Esophagus muscularis mucosa (tissue), 4 donors: ENCODE measurements around the gene KCNJ10. TPM values are rescaled to one million over a fixed set of nuclear protein-coding genes. Genes with fewer than 3 reads are reported as not detected.
A peak's percentile ranks its signal among the peaks of the same experiment; 100 is the strongest.

ENCODE experiments used
- DNase-seq: peaks from one replicate; pipeline ENCODE4 v3.0.0-alpha.2; 2017; ENCODE audit errors: extremely low spot score
- H3K27ac ChIP-seq, 4 donors: fragments of 200-600 bp; sonication (generic); replicated peaks in 1 of 4; 1 replicate in 3 of 4; 2 replicates in 1 of 4; pipeline ENCODE4 v1.5.1; 2016 to 2019; ENCODE audit warnings: mild to moderate bottlenecking in 1 of 4
- H3K27me3 ChIP-seq, 4 donors: fragments of 200-600 bp; sonication (generic); one replicate each; pipeline versions ENCODE4 v1.5.1 to v1.6.0; 2016 to 2019
- H3K36me3 ChIP-seq, 4 donors: fragments of 200-600 bp; sonication (generic); one replicate each; pipeline ENCODE4 v1.5.1; 2016 to 2019
- H3K4me1 ChIP-seq, 4 donors: fragments of 200-600 bp; sonication (generic); one replicate each; pipeline ENCODE4 v1.5.1; 2016 to 2019
- H3K4me3 ChIP-seq, 4 donors: fragments of 200-600 bp; sonication (generic); 1 replicate in 2 of 4; 2 replicates in 2 of 4; pipeline ENCODE4 v1.5.1; 2016 to 2019; ENCODE audit warnings: mild to moderate bottlenecking in 4 of 4, moderate library complexity in 1 of 4
- H3K9me3 ChIP-seq, 4 donors: fragments of 200-600 bp; sonication (generic); 1 replicate in 3 of 4; 2 replicates in 1 of 4; pipeline ENCODE4 v1.5.1; 2016 to 2019
- CTCF ChIP-seq, 3 experiments: fragments of 200-600 bp in 2 of 3; fragments of 450-650 bp in 1 of 3; sonication (generic) in 2 of 3; IDR thresholded peaks; one replicate each; pipeline ENCODE4 v1.5.1; 2017 to 2019; ENCODE audit warnings: antibody characterized with exemption in 3 of 3, mild to moderate bottlenecking in 2 of 3, moderate library complexity in 1 of 3
- EP300 ChIP-seq: sonication (generic); formaldehyde crosslinking; IDR thresholded peaks from one replicate; pipeline ENCODE4 v1.6.1; 2017; ENCODE audit warnings: antibody characterized with exemption
- POLR2A ChIP-seq: fragments of 450-650 bp; IDR thresholded peaks from one replicate; pipeline ENCODE4 v1.6.1; 2017; ENCODE audit warnings: antibody characterized with exemption, moderate library complexity, mild to moderate bottlenecking, low read depth
- POLR2AphosphoS5 ChIP-seq, 2 donors: sonication (generic); formaldehyde crosslinking; IDR thresholded peaks; one replicate each; pipeline ENCODE4 v1.6.1; 2017; ENCODE audit warnings: antibody characterized with exemption in 2 of 2
- WGBS: methylation state at CpG from one replicate; pipeline ENCODE4 v1.1.5; 2018; 5-methylcytosine and 5-hydroxymethylcytosine counted together
- intact Hi-C: fragments of 100-400 bp; cut with DNase I; formaldehyde crosslinking; loops from one replicate; pipeline ENCODE4 v1.15.1; 2023
- total RNA-seq, 4 donors: library from RNA; depleted of rRNA; stranded (reverse); fragments of >200 nt; gene quantifications; one replicate each; pipeline versions ENCODE4 v1.1.0 to v1.2.1, GENCODE V29; 2016

The KCNJ10 gene
- total RNA-seq, 4 donors from 2014 or later: 0.06 TPM; not detected in 3

DNA sequence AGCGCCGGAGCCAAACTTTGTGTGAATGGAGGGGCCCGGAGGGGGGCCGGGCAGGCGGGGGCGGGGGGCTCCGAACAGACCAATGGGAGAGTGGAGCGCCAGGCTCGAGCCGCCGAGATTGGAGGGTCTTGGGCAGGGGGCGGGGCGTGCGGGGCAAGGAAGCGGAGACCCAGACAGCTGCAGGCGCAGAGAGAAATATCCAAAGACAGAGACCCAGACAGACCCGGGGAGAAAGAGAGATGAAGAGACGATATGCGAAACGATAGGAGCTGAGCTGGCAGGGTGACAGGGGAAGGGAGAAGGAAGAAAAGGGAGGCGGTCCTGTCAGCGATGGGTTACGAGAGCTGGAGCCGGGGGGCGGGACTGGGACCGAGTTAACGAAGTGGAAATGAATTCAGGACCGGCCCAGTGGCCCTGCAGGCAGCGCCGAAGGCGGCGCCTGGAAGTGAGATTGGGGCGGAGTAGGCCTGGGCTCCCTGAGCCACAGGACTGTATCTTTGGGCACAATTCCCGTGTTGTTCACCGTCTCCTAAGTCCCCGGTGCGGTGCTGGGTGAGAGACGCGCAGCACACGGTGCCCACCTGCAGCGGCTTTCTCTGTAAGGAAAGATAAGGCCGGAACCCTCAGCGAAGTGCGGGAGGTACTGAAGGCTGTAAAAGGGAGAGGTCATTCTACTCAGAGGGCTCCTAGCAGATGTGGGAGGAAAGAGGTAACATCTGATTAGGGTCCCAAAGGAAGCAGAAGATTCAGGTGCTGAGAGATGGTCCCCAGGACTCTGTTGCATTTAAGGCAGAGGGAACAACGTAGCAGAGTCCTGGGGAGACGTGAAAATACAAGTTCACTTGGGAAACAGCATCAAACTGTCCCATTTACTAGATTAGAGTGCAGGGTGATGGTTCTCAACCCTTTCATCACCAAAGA, 543 bp upstream of the KCNJ10 start:
- Histone ChIP-seq H3K36me3 (no peaks in the 10 kb centered on the region), H3K27ac (no peak overlapping the region), H3K27me3 (peaks cover 0 to 33% (median 8%) of the 10 kb centered on the region in 4 donors), H3K4me3 (peak overlapping the region; percentile 55 to 59 (median 58)), H3K9me3 (no peaks in the 10 kb centered on the region), H3K4me1 (peaks cover 9 to 16% (median 14%) of the 10 kb centered on the region in 4 donors)
- TF ChIP-seq POLR2AphosphoS5 (IDR thresholded peaks at IDR 0.05): peak in 1 of 2 donors; percentile 19
- no peak for TF ChIP-seq POLR2A
- 3% methylated on average over 44 of the region's 46 CpGs for WGBS
- DNase-seq: no peak
- intact Hi-C loops: no loop called here

DNA sequence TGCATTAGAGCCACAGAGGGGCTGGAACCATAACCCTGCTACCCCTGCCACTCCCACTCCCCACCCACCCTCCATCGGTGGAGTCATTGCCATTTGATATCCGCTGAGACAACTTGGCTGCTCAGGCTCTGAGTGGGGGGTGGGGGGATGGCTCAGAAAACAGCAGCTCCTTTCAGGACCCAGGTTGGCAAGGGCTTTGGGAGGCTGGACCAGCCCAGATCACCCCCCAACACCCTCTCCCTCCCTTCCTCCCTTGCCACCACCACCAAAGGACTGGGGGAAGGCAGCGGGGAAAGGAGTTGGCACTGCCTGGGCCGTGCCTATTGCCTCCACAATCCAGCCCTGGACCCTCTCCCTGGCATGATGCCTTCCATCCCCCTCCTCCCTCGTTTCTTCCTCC, 1.7 kb downstream of the KCNJ10 start:
- H3K27ac ChIP-seq: no peak overlapping the region
- TF ChIP-seq POLR2AphosphoS5 (IDR thresholded peaks at IDR 0.05) (no peak), POLR2A (no peak), CTCF (IDR thresholded peaks at IDR 0.05) (no peak), EP300 (no peak)

DNA sequence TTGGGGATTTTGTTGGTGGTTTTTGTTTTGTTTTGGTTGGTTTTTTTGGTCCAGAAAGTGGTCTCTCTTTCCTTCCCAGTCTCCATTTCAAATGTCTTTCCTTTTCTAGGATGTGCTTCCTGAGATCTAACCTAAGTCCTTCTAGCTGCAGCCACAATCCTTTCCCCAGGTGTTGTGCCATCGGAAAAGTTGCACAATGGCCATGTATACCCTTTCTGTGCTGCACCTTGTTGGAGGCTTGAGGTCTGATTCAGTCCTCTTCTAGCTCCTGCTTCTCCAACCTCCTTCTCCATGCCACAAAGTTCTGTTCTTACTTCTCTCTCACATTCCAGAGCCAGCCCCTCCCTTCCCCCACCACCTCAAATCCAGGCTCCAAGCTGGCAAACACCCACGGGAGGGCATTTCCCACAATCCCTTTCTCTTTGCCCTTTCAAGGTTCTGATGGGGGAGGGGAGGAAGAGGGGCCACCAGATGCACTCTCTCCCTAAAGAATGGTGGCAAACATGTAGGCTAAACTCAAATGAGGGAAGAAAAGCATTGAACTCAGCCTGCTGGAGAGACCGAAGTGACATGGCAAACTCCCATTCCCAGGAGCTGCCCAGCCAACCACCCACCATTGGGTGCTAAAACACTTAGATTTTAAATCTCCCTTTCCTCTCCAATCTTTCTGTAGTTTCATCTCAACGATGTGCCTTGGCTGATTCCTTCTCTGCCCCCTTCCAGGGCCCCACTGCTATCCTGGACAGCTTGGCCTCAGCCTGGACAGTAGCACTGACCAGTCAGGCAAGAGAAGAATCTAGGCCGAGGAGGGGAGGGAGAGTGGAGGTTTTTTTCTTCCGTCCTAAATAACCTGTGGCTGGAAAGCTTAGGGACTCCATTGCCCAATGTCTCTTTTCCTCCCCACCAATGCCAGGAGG, 2.9 kb downstream of the KCNJ10 start:
- Histone ChIP-seq H3K27me3 (peaks cover 0 to 38% (median 8%) of the 10 kb centered on the region in 4 donors), H3K36me3 (no peaks in the 10 kb centered on the region), H3K27ac (no peak overlapping the region), H3K4me3 (no peak overlapping the region), H3K4me1 (peaks cover 9 to 16% (median 14%) of the 10 kb centered on the region in 4 donors), H3K9me3 (no peaks in the 10 kb centered on the region)
- no peak for TF ChIP-seq EP300
- no peak for TF ChIP-seq CTCF (IDR thresholded peaks at IDR 0.05)
- no peak for TF ChIP-seq POLR2AphosphoS5 (IDR thresholded peaks at IDR 0.05)
- TF ChIP-seq POLR2A: no peak
- intact Hi-C loops: no loop called here
- DNase-seq: no peak
- 56% methylated on average over 6 of the region's 6 CpGs for WGBS

More for the DNA sequence above, 1.7 kb downstream of the KCNJ10 start:
- Histone ChIP-seq H3K9me3 (no peaks in the 10 kb centered on the region), H3K4me1 (peaks cover 9 to 16% (median 14%) of the 10 kb centered on the region in 4 donors), H3K27me3 (peaks cover 0 to 33% (median 8%) of the 10 kb centered on the region in 4 donors), H3K4me3 (no peak overlapping the region), H3K36me3 (no peaks in the 10 kb centered on the region)
- WGBS: 64% methylated on average over 4 of the region's 5 CpGs
- no peak for DNase-seq
- intact Hi-C loops: no loop called here

GRCh38 chr1:160064746-160065145, 5.2 kb downstream of the KCNJ10 start:
- intact Hi-C loops: no loop called here
- Histone ChIP-seq H3K27ac (no peak overlapping the region), H3K36me3 (no peaks in the 10 kb centered on the region), H3K4me1 (peaks cover under 1 to 3% (median 2%) of the 10 kb centered on the region in 4 donors), H3K27me3 (peaks cover 0 to 26% (median 0%) of the 10 kb centered on the region in 4 donors), H3K9me3 (no peaks in the 10 kb centered on the region), H3K4me3 (no peak overlapping the region)
- TF ChIP-seq EP300: no peak
- TF ChIP-seq POLR2AphosphoS5 (IDR thresholded peaks at IDR 0.05): no peak
- TF ChIP-seq POLR2A: no peak
- no peak for TF ChIP-seq CTCF (IDR thresholded peaks at IDR 0.05)
- WGBS: 62% methylated on average over 3 of the region's 3 CpGs
- DNase-seq: no peak
